ENCODE results near the gene LIPE. TPM values are rescaled to one million over a fixed set of nuclear protein-coding genes. Genes with fewer than 3 reads are reported as not detected.
"Not testable (repeated sequence)": the region's sequence is repeated elsewhere in the genome, so short reads cannot be mapped to it uniquely, and the experiment has no call there.

Gene LIPE
- total RNA-seq, 4 donors from 2014 or later, result 3.6 to 10.6 (median 5.9) TPM

GRCh38 chr19:42455621-42456081 lies 28.5 kb upstream of the LIPE start:
- intact Hi-C loops (cut with DNase I), result no loop called here
- WGBS, result 63% methylated on average over 1 of the region's 1 CpG

DNA sequence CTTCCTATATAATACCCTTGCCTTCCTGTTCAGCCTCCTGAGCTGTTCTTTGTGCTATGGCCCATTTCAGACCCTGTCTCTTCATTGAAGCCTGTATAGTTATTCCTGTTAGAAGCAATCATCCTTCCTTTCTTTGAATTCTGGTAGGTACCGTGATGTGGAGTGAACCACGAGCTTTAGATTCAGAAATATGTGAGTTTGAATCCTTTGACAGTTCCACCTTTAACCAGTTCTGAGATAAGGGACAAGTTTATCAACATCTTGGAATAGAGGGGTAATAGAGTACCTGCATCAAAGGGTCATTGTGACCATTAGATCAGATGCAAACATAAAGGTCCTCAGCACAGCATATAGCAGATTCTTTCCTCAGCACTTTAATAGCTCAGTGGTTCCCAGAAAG lies 27.9 kb upstream of the LIPE start:
- TF ChIP-seq POLR2AphosphoS5 (IDR thresholded peaks at IDR 0.05) (no peak), POLR2A (IDR thresholded peaks at IDR 0.05; ENCODE audit: low read depth) (no peak), CTCF (IDR thresholded peaks at IDR 0.05) (no peak), EP300 (IDR thresholded peaks at IDR 0.05) (no peak)
- Histone ChIP-seq H3K4me1 (peaks cover 0 to 4% (median 1%) of the 10 kb centered on the region in 4 donors), H3K27ac (replicated peaks in 1 of 4) (no peak overlapping the region), H3K4me3 (no peak overlapping the region), H3K27me3 (no peaks in the 10 kb centered on the region), H3K36me3 (no peaks in the 10 kb centered on the region), H3K9me3 (no peaks in the 10 kb centered on the region)
- DNase-seq (ENCODE audit: extremely low spot score), result no peak
- intact Hi-C loops (cut with DNase I), result no loop called here
- 83% methylated on average over 2 of the region's 2 CpGs for WGBS

More at GRCh38 chr19:42455621-42456081, 28.5 kb upstream of the LIPE start:
- no peak for DNase-seq (ENCODE audit: extremely low spot score)
- no peak for TF ChIP-seq POLR2AphosphoS5 (IDR thresholded peaks at IDR 0.05)
- no peak for TF ChIP-seq POLR2A (IDR thresholded peaks at IDR 0.05; ENCODE audit: low read depth)
- TF ChIP-seq EP300 (IDR thresholded peaks at IDR 0.05), result no peak
- no peak for TF ChIP-seq CTCF (IDR thresholded peaks at IDR 0.05)
- H3K27ac ChIP-seq (replicated peaks in 1 of 4), result no peak overlapping the region
- H3K4me1 ChIP-seq, result peaks cover 0 to under 1% (median 0%) of the 10 kb centered on the region in 4 donors
- no peaks in the 10 kb centered on the region for H3K36me3 ChIP-seq
- no peaks in the 10 kb centered on the region for H3K27me3 ChIP-seq
- no peak overlapping the region for H3K4me3 ChIP-seq
- H3K9me3 ChIP-seq, result no peaks in the 10 kb centered on the region

DNA sequence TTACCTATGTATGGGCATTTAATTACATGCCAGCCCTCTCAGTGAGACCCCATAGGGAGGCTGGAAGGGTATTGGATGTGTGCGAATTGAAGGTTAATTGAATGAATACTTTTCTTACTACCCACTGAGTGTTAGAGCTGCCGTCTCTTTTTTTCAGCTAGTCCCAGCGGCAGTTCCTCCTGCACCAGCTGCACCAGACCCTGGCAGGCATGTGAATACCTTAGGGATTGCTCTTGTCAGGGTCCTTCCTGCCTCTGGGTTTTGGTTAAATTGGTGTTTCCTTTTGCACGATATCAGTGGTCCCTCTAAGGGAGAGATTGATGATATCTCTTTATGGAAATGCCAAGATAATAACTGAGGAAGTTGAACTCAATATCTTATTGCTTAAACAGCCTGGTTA lies 25.4 kb upstream of the LIPE start:
- intact Hi-C loops (cut with DNase I), result no loop called here
- Histone ChIP-seq H3K9me3 (no peaks in the 10 kb centered on the region), H3K4me1 (peaks cover 0 to 6% (median 2%) of the 10 kb centered on the region in 4 donors), H3K4me3 (no peak overlapping the region), H3K27ac (replicated peaks in 1 of 4) (no peak overlapping the region), H3K36me3 (no peaks in the 10 kb centered on the region), H3K27me3 (no peaks in the 10 kb centered on the region)
- WGBS, result 53% methylated on average over 4 of the region's 4 CpGs
- TF ChIP-seq CTCF (IDR thresholded peaks at IDR 0.05) (no peak), EP300 (IDR thresholded peaks at IDR 0.05) (no peak), POLR2A (IDR thresholded peaks at IDR 0.05; ENCODE audit: low read depth) (no peak), POLR2AphosphoS5 (IDR thresholded peaks at IDR 0.05) (no peak)
- DNase-seq (ENCODE audit: extremely low spot score), result no peak

DNA sequence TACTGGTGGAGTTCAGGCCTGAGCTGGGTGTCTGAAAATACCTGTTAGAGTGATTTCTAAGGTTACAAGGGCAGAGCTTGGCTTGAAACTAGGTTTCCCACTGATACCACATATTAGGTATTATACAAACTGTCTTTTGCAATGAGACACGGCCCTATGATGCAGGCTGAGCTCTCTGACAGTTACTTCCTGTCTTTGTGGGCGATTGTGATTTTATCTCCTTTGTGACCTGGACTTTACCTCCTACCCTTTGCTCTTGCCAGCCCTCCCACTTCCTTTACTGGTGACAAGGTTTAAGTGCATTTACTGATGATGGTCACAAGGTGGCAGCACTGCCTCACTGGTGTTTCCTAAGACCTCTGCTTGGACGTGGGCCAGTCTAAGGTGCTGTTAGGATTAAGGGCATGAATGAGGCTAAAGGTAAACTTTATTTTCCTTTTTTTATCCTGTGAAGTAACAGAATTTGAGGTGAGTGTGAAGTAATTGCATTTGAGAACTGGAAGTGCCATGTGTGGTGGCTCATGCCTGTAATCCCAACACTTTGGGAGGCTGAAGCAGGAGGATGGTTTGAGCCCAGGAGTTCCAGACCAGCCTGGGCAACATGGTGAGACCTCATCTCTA lies 23.2 kb upstream of the LIPE start:
- intact Hi-C loops (cut with DNase I), result loop anchor here (2.0 kb wide), 1 partner anchor 78 kb away; the partner anchor contains the start of gene CEACAM1
- no peak for TF ChIP-seq POLR2A (IDR thresholded peaks at IDR 0.05; ENCODE audit: low read depth)
- peak in 1 of 2 donors; percentile 46 for TF ChIP-seq POLR2AphosphoS5 (IDR thresholded peaks at IDR 0.05)
- TF ChIP-seq CTCF (IDR thresholded peaks at IDR 0.05), result peak; percentile 75 to 88 (median 86)
- TF ChIP-seq EP300 (IDR thresholded peaks at IDR 0.05), result no peak
- Histone ChIP-seq H3K27ac (replicated peaks in 1 of 4) (peak overlapping the region in 1 of 4 donors; percentile 36), H3K27me3 (no peaks in the 10 kb centered on the region), H3K9me3 (no peaks in the 10 kb centered on the region), H3K36me3 (no peaks in the 10 kb centered on the region), H3K4me1 (peaks cover 0 to 6% (median 2%) of the 10 kb centered on the region in 4 donors), H3K4me3 (no peak overlapping the region)
- DNase-seq (ENCODE audit: extremely low spot score), result peak; percentile 93
- 0% methylated on average over 3 of the region's 3 CpGs for WGBS

- H3K4me3 ChIP-seq; DNase-seq (ENCODE audit: extremely low spot score); H3K9me3 ChIP-seq; H3K4me1 ChIP-seq; H3K27ac ChIP-seq (replicated peaks in 1 of 4); H3K36me3 ChIP-seq; H3K27me3 ChIP-seq; intact Hi-C loops (cut with DNase I): not testable (repeated sequence)
- WGBS, result 76% methylated on average over 5 of the region's 5 CpGs
Measured at GRCh38 chr19:42448306-42448705, 21.1 kb upstream of the LIPE start.
